ENCODE results near the gene SLC51B. TPM values are rescaled to one million over a fixed set of nuclear protein-coding genes. Genes with fewer than 3 reads are reported as not detected.

Gene SLC51B
- total and polyA plus RNA-seq, 2 of the 4 experiments (the other 2 are of a cell fraction): not detected

DNA sequence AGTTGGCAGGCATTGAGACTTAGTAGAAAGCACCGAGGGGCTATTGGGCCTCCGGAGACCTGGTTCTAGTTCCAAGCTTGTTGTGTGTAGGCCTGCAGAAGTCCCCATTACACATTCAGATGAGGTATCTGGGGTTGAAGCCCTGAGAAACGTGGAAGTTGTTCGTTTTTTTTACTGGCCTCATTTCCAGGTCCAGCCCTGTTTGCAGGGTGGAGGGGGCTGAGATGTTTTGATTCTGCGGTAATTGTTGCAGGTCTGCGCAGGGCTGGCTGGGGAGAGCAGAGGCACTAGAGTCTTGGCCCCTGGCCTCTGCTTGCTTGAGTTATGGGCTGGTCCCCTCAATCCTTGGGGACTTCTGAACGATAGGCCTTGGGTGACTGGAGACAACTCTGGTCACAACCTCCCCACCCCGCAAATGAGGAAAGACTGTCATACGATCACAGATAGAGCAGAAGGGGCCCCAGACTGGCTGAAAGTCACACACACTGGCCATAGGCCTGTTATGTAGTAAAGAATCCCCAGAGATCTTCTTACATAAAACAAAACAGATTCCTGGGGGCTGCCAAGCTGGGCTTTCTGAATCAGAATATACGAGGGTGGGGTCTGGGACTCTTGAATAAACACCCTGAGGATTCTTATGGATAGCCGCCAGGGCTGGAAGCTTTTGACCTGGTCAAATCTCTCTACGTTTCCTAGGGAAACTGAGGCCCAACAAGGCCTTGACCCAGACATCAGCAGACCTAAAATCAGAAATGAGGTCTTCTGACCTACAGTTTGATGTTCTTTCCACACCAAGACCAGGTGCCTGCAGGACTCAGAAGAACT lies 47.0 kb downstream of the SLC51B start:
- Histone ChIP-seq H3K18ac (ENCODE audit: low read depth, low read length) (no peak overlapping the region), H3K9me1 (ENCODE audit: insufficient read depth, low read length) (no peaks in the 10 kb centered on the region), H2BK20ac (ENCODE audit: low read depth, low read length) (no peak overlapping the region), H2AK9ac (replicated peaks; ENCODE audit: low read depth, low read length, poor library complexity) (no peak overlapping the region), H3K4me2 (ENCODE audit: low read depth, low read length) (no peak overlapping the region), H4K5ac (ENCODE audit: low read depth, low read length) (peak overlapping the region; percentile 1; the same call in 1 of the 2 replicates), H3K27me3 (ENCODE audit: control insufficient read depth, insufficient read depth, low read length) (no peaks in the 10 kb centered on the region; the same call in 1 of the 2 replicates), H3K36me3 (ENCODE audit: control insufficient read depth, insufficient read depth, low read length) (0 out of 2 replicates have a peak, but pooled peaks cover 1% of the 10 kb centered on the region), H3K9me3 (ENCODE audit: control insufficient read depth, insufficient read depth, low read length) (no peaks in the 10 kb centered on the region), H3K23ac (ENCODE audit: low read depth, low read length) (no peak overlapping the region), H2BK5ac (ENCODE audit: low read depth, low read length, poor library complexity, severe bottlenecking) (no peak overlapping the region), H2BK15ac (ENCODE audit: low read depth, low read length) (no peak overlapping the region), H4K20me1 (ENCODE audit: insufficient read depth, low read length) (no peaks in the 10 kb centered on the region), H3K27ac (ENCODE audit: insufficient read depth, low read length) (0 out of 2 replicates have a peak overlapping the region, but pooled peaks have one; percentile 15), H2AK5ac (ENCODE audit: low read depth, low read length) (no peak overlapping the region), H3K4me3 (ENCODE audit: insufficient read depth, low read depth, low read length) (no peak overlapping the region), H3K9ac (ENCODE audit: low read depth, low read length) (no peak overlapping the region; the same call in 1 of the 2 replicates), H4K91ac (ENCODE audit: insufficient read depth, low read depth, low read length) (no peak overlapping the region), H3K56ac (ENCODE audit: extremely low read depth, insufficient read depth, low read length) (no peak overlapping the region), H2AFZ (replicated peaks; ENCODE audit: low read length, poor library complexity) (no peak overlapping the region), H2BK120ac (ENCODE audit: low read depth, low read length) (no peak overlapping the region), H3K4me1 (ENCODE audit: control insufficient read depth, insufficient read depth, low read length) (peaks cover 22% of the 10 kb centered on the region), H3K14ac (replicated peaks; ENCODE audit: low read depth, low read length) (no peak overlapping the region), H3K79me1 (ENCODE audit: low read depth in 1 of 2, low read length in 2 of 2) (no peaks in the 10 kb centered on the region), H3K4ac (ENCODE audit: low read depth, low read length) (no peak overlapping the region), H4K8ac (ENCODE audit: low read depth in 2 of 2, low read length in 2 of 2) (no peak overlapping the region)
- ChIA-PET CTCF (interaction anchor here (1.2 kb wide), 1 partner anchor 9 kb away, joined by 4 read pairs; no protein-coding TSS in a partner anchor), POLR2A (ENCODE audit: unreplicated experiment) (no interaction called here)
- no TSS peak for BruUV-seq (replicated peaks)
- ATAC-seq (ENCODE audit: low read depth): no peak
- no peak for DNase-seq
- 31% methylated on average over 3 of the region's 12 CpGs; no CpG with 5 or more reads in 1 of the 2 experiments for WGBS, 2 experiments (ENCODE audit: extremely low coverage in 2 of 2, insufficient read length in 1 of 2)
- no peak for TF ChIP-seq RFX5 (IDR thresholded peaks at IDR 0.05; ENCODE audit: low read depth, low read length)
- intact Hi-C loops (cut with micrococcal nuclease): no loop called here
- dilution Hi-C loops (cut with HindIII; ENCODE audit: low sequenced_read_pairs, unreplicated experiment): no loop called here
- in situ Hi-C loops (cut with MboI; ENCODE audit: low sequenced_read_pairs): no loop called here

All from IMR-90 (cell line).